ENCODE data around the gene SPPL3.

SPPL3 gene

GRCh38 chr12:120865098-120865497 is 39.1 kb downstream of the SPPL3 start:
- Histone ChIP-seq H3K9me3 (ENCODE audit: control insufficient read depth, low read length) (no peaks in the 10 kb centered on the region), H3K4me3 (ENCODE audit: low read length) (no peak overlapping the region), H3K27me3 (ENCODE audit: control insufficient read depth, insufficient read depth, low read length) (no peaks in the 10 kb centered on the region), H3K9ac (ENCODE audit: low read length) (no peak overlapping the region), H3K4me1 (ENCODE audit: control insufficient read depth, insufficient read depth, low read length) (no peaks in the 10 kb centered on the region), H3K36me3 (ENCODE audit: control insufficient read depth, insufficient read depth, low read length) (no peaks in the 10 kb centered on the region)

- Histone ChIP-seq H3K27me3 (ENCODE audit: control insufficient read depth, insufficient read depth, low read length) (no peaks in the 10 kb centered on the region), H3K36me3 (ENCODE audit: control insufficient read depth, insufficient read depth, low read length) (no peaks in the 10 kb centered on the region), H3K4me1 (ENCODE audit: control insufficient read depth, insufficient read depth, low read length) (no peaks in the 10 kb centered on the region), H3K9ac (ENCODE audit: low read length) (no peak overlapping the region), H3K4me3 (ENCODE audit: low read length) (no peak overlapping the region), H3K9me3 (ENCODE audit: control insufficient read depth, low read length) (no peaks in the 10 kb centered on the region)
Measured at GRCh38 chr12:120862664-120863063, 41.5 kb downstream of the SPPL3 start.

- H3K4me1 ChIP-seq (ENCODE audit: control insufficient read depth, insufficient read depth, low read length): no peaks in the 10 kb centered on the region
- H3K9ac ChIP-seq (ENCODE audit: low read length): no peak overlapping the region
- no peaks in the 10 kb centered on the region for H3K36me3 ChIP-seq (ENCODE audit: control insufficient read depth, insufficient read depth, low read length)
- no peaks in the 10 kb centered on the region for H3K27me3 ChIP-seq (ENCODE audit: control insufficient read depth, insufficient read depth, low read length)
- H3K4me3 ChIP-seq (ENCODE audit: low read length): no peak overlapping the region
- no peaks in the 10 kb centered on the region for H3K9me3 ChIP-seq (ENCODE audit: control insufficient read depth, low read length)
Measured at GRCh38 chr12:120861074-120861795, 42.9 kb downstream of the SPPL3 start.

GRCh38 chr12:120858306-120859088 is 45.7 kb downstream of the SPPL3 start:
- no peak overlapping the region for H3K9ac ChIP-seq (ENCODE audit: low read length)
- H3K27me3 ChIP-seq (ENCODE audit: control insufficient read depth, insufficient read depth, low read length): no peaks in the 10 kb centered on the region
- H3K4me3 ChIP-seq (ENCODE audit: low read length): no peak overlapping the region
- no peaks in the 10 kb centered on the region for H3K36me3 ChIP-seq (ENCODE audit: control insufficient read depth, insufficient read depth, low read length)
- H3K9me3 ChIP-seq (ENCODE audit: control insufficient read depth, low read length): no peaks in the 10 kb centered on the region
- peaks cover 6% of the 10 kb centered on the region for H3K4me1 ChIP-seq (ENCODE audit: control insufficient read depth, insufficient read depth, low read length)

GRCh38 chr12:120856980-120857379 is 47.2 kb downstream of the SPPL3 start:
- no peaks in the 10 kb centered on the region for H3K9me3 ChIP-seq (ENCODE audit: control insufficient read depth, low read length)
- peaks cover 6% of the 10 kb centered on the region for H3K4me1 ChIP-seq (ENCODE audit: control insufficient read depth, insufficient read depth, low read length)
- no peaks in the 10 kb centered on the region for H3K27me3 ChIP-seq (ENCODE audit: control insufficient read depth, insufficient read depth, low read length)
- H3K36me3 ChIP-seq (ENCODE audit: control insufficient read depth, insufficient read depth, low read length): no peaks in the 10 kb centered on the region
- no peak overlapping the region for H3K9ac ChIP-seq (ENCODE audit: low read length)
- H3K4me3 ChIP-seq (ENCODE audit: low read length): no peak overlapping the region

- Histone ChIP-seq H3K9ac (ENCODE audit: low read length) (no peak overlapping the region), H3K4me3 (ENCODE audit: low read length) (no peak overlapping the region), H3K9me3 (ENCODE audit: control insufficient read depth, low read length) (no peaks in the 10 kb centered on the region), H3K4me1 (ENCODE audit: control insufficient read depth, insufficient read depth, low read length) (peaks cover 6% of the 10 kb centered on the region), H3K27me3 (ENCODE audit: control insufficient read depth, insufficient read depth, low read length) (no peaks in the 10 kb centered on the region), H3K36me3 (ENCODE audit: control insufficient read depth, insufficient read depth, low read length) (no peaks in the 10 kb centered on the region)
Measured at GRCh38 chr12:120855823-120856588, 48.2 kb downstream of the SPPL3 start.

GRCh38 chr12:120854804-120855203 is 49.4 kb downstream of the SPPL3 start:
- Histone ChIP-seq H3K4me1 (ENCODE audit: control insufficient read depth, insufficient read depth, low read length) (peaks cover 12% of the 10 kb centered on the region), H3K9me3 (ENCODE audit: control insufficient read depth, low read length) (no peaks in the 10 kb centered on the region), H3K27me3 (ENCODE audit: control insufficient read depth, insufficient read depth, low read length) (no peaks in the 10 kb centered on the region), H3K9ac (ENCODE audit: low read length) (no peak overlapping the region), H3K4me3 (ENCODE audit: low read length) (no peak overlapping the region), H3K36me3 (ENCODE audit: control insufficient read depth, insufficient read depth, low read length) (no peaks in the 10 kb centered on the region)

- H3K4me1 ChIP-seq (ENCODE audit: control insufficient read depth, insufficient read depth, low read length): peaks cover 17% of the 10 kb centered on the region
- no peaks in the 10 kb centered on the region for H3K36me3 ChIP-seq (ENCODE audit: control insufficient read depth, insufficient read depth, low read length)
- no peak overlapping the region for H3K9ac ChIP-seq (ENCODE audit: low read length)
- H3K9me3 ChIP-seq (ENCODE audit: control insufficient read depth, low read length): no peaks in the 10 kb centered on the region
- no peak overlapping the region for H3K4me3 ChIP-seq (ENCODE audit: low read length)
- H3K27me3 ChIP-seq (ENCODE audit: control insufficient read depth, insufficient read depth, low read length): no peaks in the 10 kb centered on the region
Measured at GRCh38 chr12:120853188-120853587, 51.0 kb downstream of the SPPL3 start.

GRCh38 chr12:120851944-120852343 is 52.2 kb downstream of the SPPL3 start:
- no peak overlapping the region for H3K4me3 ChIP-seq (ENCODE audit: low read length)
- H3K9me3 ChIP-seq (ENCODE audit: control insufficient read depth, low read length): no peaks in the 10 kb centered on the region
- peaks cover 25% of the 10 kb centered on the region for H3K4me1 ChIP-seq (ENCODE audit: control insufficient read depth, insufficient read depth, low read length)
- no peaks in the 10 kb centered on the region for H3K27me3 ChIP-seq (ENCODE audit: control insufficient read depth, insufficient read depth, low read length)
- no peak overlapping the region for H3K9ac ChIP-seq (ENCODE audit: low read length)
- no peaks in the 10 kb centered on the region for H3K36me3 ChIP-seq (ENCODE audit: control insufficient read depth, insufficient read depth, low read length)

- no peak overlapping the region for H3K4me3 ChIP-seq (ENCODE audit: low read length)
- H3K9ac ChIP-seq (ENCODE audit: low read length): no peak overlapping the region
- peaks cover 29% of the 10 kb centered on the region for H3K4me1 ChIP-seq (ENCODE audit: control insufficient read depth, insufficient read depth, low read length)
- H3K36me3 ChIP-seq (ENCODE audit: control insufficient read depth, insufficient read depth, low read length): no peaks in the 10 kb centered on the region
- H3K27me3 ChIP-seq (ENCODE audit: control insufficient read depth, insufficient read depth, low read length): no peaks in the 10 kb centered on the region
- H3K9me3 ChIP-seq (ENCODE audit: control insufficient read depth, low read length): no peaks in the 10 kb centered on the region
Measured at GRCh38 chr12:120851444-120851843, 52.7 kb downstream of the SPPL3 start.

GRCh38 chr12:120849765-120850164 is 54.4 kb downstream of the SPPL3 start:
- Histone ChIP-seq H3K9me3 (ENCODE audit: control insufficient read depth, low read length) (no peaks in the 10 kb centered on the region), H3K27me3 (ENCODE audit: control insufficient read depth, insufficient read depth, low read length) (no peaks in the 10 kb centered on the region), H3K4me3 (ENCODE audit: low read length) (no peak overlapping the region), H3K36me3 (ENCODE audit: control insufficient read depth, insufficient read depth, low read length) (no peaks in the 10 kb centered on the region), H3K4me1 (ENCODE audit: control insufficient read depth, insufficient read depth, low read length) (peaks cover 29% of the 10 kb centered on the region), H3K9ac (ENCODE audit: low read length) (no peak overlapping the region)

GRCh38 chr12:120847814-120848213 is 56.3 kb downstream of the SPPL3 start:
- Histone ChIP-seq H3K9me3 (ENCODE audit: control insufficient read depth, low read length) (no peaks in the 10 kb centered on the region), H3K27me3 (ENCODE audit: control insufficient read depth, insufficient read depth, low read length) (no peaks in the 10 kb centered on the region), H3K4me3 (ENCODE audit: low read length) (no peak overlapping the region), H3K4me1 (ENCODE audit: control insufficient read depth, insufficient read depth, low read length) (peaks cover 22% of the 10 kb centered on the region), H3K36me3 (ENCODE audit: control insufficient read depth, insufficient read depth, low read length) (no peaks in the 10 kb centered on the region), H3K9ac (ENCODE audit: low read length) (no peak overlapping the region)
